IMR-90 (cell line): ENCODE results near the gene GNB4.

ENCODE experiments used
- FOS ChIP-seq: fragments of 150-350 bp; IDR thresholded peaks from 2 replicates; pipeline ENCODE4 v1.6.1; 2016; ENCODE audit warnings: low read depth, low read length
- POLR2A ChIP-seq: IDR thresholded peaks from 2 replicates; pipeline ENCODE4 v1.6.1; 2012; ENCODE audit warnings: mild to moderate bottlenecking, low read depth, low read length
- TF ChIP-seq, protein P1 (sequence below): conservative IDR thresholded peaks from 2 replicates; pipeline ENCODE4 v1.5.1; 2012; ENCODE audit warnings: mild to moderate bottlenecking, low read depth, low read length, improper control_type of control experiment

DNA sequence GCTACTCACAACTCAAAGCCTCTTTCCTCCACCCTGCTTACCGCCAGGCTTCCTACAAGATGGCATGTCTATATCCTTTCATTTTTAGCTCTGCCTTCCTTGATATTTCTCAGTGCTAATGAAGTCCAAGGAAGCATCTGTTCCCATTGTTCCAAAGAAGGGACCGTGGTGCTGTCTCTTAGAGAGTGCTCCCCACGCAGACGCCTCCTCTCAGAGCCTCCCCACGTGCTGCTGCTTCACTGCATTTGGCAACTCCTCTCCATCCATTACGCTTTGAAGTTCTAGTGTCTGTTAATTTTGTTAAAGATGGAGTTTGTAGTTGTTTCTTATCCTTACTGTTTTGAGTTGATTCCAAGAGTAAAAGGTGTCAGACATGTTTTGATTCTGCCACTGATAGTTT is 26.2 kb downstream of the GNB4 start:
- no peak for TF ChIP-seq POLR2A
- TF ChIP-seq, protein P1, sequence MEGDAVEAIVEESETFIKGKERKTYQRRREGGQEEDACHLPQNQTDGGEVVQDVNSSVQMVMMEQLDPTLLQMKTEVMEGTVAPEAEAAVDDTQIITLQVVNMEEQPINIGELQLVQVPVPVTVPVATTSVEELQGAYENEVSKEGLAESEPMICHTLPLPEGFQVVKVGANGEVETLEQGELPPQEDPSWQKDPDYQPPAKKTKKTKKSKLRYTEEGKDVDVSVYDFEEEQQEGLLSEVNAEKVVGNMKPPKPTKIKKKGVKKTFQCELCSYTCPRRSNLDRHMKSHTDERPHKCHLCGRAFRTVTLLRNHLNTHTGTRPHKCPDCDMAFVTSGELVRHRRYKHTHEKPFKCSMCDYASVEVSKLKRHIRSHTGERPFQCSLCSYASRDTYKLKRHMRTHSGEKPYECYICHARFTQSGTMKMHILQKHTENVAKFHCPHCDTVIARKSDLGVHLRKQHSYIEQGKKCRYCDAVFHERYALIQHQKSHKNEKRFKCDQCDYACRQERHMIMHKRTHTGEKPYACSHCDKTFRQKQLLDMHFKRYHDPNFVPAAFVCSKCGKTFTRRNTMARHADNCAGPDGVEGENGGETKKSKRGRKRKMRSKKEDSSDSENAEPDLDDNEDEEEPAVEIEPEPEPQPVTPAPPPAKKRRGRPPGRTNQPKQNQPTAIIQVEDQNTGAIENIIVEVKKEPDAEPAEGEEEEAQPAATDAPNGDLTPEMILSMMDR: no peak
- TF ChIP-seq FOS: no peak
